HUES64 (cell line): ENCODE measurements around the gene CTSZ.

Source experiments
- H3K27ac ChIP-seq: 2 replicates; pipeline ENCODE4 v1.7.0; 2013; ENCODE audit warnings: low read depth, low read length, inconsistent platforms
- H3K27me3 ChIP-seq: 2 replicates; pipeline ENCODE4 v1.6.1; 2013; ENCODE audit warnings: mild to moderate bottlenecking, low read length; ENCODE audit not compliant: insufficient read depth
- H3K36me3 ChIP-seq: 2 replicates; pipeline ENCODE4 v1.6.1; 2013; ENCODE audit warnings: mild to moderate bottlenecking, low read length; ENCODE audit not compliant: insufficient read depth
- H3K4me1 ChIP-seq: 2 replicates; pipeline ENCODE4 v1.6.1; 2013; ENCODE audit warnings: mild to moderate bottlenecking, low read length, moderate library complexity; ENCODE audit not compliant: insufficient read depth
- H3K4me3 ChIP-seq: 2 replicates; pipeline ENCODE4 v1.5.1; 2013; ENCODE audit warnings: mild to moderate bottlenecking, low read length, moderate library complexity
- H3K9ac ChIP-seq: 2 replicates; pipeline ENCODE4 v1.6.1; 2013; ENCODE audit warnings: mild to moderate bottlenecking, low read depth, low read length
- H3K9me3 ChIP-seq: 2 replicates; pipeline ENCODE4 v1.6.1; 2013; ENCODE audit warnings: low read depth, low read length; ENCODE audit not compliant: insufficient read depth
- WGBS: fragments of 150-250, 120-280 bp; methylation state at CpG from one replicate; pipeline ENCODE4 v1.1.7; 2013; ENCODE audit warnings: missing lambda C conversion rate; 5-methylcytosine and 5-hydroxymethylcytosine counted together

CTSZ gene

DNA sequence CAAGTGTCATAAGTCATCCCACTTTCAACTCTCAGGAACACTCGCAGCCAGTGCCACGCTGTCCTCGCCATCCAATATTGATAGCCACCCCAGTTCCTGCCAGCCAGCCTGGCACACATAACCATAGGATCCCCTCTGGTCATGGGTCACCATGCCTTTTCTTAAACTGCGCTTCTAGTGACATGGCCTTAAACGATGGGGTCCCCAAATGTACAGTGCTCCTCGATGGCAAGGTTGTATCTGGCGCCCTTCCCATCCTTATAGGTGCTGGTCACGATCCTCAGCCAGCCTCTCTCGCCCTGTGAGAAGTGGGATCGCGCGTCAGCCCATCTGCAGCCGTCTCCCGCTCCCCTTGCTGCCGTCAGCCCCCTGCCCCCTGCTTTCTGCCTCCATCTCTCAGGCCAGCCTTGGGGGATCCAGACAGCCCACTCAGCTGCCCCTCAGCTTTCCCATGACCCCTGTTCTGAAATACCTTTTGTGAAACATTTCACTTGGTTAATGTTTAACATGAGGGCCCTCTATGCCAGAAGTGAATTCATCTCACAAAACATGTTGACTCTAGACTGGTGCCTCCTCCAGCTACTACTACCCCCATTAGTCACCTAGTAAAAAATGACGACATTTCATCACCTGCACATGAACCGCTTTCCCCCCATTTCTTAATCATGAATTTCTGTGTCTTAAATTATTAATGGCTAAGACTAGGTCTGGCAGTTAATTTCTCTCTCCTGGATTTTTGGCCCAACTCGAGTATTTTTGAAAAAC lies 11.4 kb downstream of the CTSZ start:
- 94% methylated on average over 18 of the region's 18 CpGs for WGBS
- no peak overlapping the region for H3K9ac ChIP-seq
- H3K4me3 ChIP-seq = no peak overlapping the region
- H3K27me3 ChIP-seq = no peaks in the 10 kb centered on the region
- H3K9me3 ChIP-seq = no peaks in the 10 kb centered on the region
- no peak overlapping the region for H3K27ac ChIP-seq
- H3K4me1 ChIP-seq = no peaks in the 10 kb centered on the region
- peaks cover 71% of the 10 kb centered on the region for H3K36me3 ChIP-seq

GRCh38 chr20:58994390-58995159 lies 12.5 kb downstream of the CTSZ start:
- H3K9ac ChIP-seq = no peak overlapping the region
- peaks cover 80% of the 10 kb centered on the region for H3K36me3 ChIP-seq
- H3K4me3 ChIP-seq = no peak overlapping the region
- no peak overlapping the region for H3K27ac ChIP-seq
- no peaks in the 10 kb centered on the region for H3K9me3 ChIP-seq
- 91% methylated on average over 17 of the region's 17 CpGs for WGBS
- H3K27me3 ChIP-seq = no peaks in the 10 kb centered on the region
- H3K4me1 ChIP-seq = no peaks in the 10 kb centered on the region

DNA sequence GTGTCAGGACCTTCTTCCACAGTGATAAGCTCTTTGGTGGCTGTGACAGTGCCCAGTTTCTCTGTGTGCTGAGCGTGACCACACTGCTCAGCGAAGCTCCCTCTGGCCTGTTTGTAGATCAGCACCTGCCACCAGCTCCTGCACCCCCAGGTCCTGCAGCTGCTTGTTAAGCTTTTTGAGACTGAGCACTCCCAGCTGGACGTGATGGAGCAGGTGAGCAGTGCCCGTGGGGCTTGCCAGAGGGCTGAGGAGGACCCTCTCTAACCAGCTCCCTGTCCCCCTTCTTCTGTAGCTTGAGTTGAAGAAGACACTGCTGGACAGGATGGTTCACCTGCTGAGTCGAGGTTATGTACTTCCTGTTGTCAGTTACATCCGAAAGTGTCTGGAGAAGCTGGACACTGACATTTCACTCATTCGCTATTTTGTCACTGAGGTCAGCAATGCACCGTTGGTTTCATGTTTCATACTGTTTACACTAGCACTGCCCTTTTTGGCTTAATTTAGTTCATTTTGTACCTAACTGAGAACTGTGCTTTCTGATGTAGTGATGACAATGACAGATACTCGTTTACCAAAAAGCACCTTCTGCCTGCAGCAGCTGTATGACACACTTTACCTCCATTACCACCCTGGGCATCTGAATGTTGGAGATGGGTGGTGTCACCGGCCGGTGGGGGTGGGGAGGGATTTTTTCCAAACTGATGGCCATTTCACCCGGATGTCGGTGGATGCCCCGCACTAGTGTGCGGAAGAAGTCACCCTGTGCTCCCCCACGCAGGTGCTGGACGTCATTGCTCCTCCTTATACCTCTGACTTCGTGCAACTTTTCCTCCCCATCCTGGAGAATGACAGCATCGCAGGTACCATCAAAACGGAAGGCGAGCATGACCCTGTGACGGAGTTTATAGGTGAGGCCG lies 13.5 kb downstream of the CTSZ start:
- Histone ChIP-seq H3K36me3 (peaks cover 90% of the 10 kb centered on the region), H3K4me1 (no peaks in the 10 kb centered on the region), H3K9me3 (no peaks in the 10 kb centered on the region), H3K9ac (no peak overlapping the region), H3K4me3 (no peak overlapping the region), H3K27me3 (no peaks in the 10 kb centered on the region), H3K27ac (no peak overlapping the region)
- WGBS = 95% methylated on average over 23 of the region's 23 CpGs

- peaks cover 97% of the 10 kb centered on the region for H3K36me3 ChIP-seq
- no peak overlapping the region for H3K27ac ChIP-seq
Observed at GRCh38 chr20:58992911-58993310, 14.1 kb downstream of the CTSZ start.

GRCh38 chr20:58991715-58992114 lies 15.3 kb downstream of the CTSZ start:
- H3K27ac ChIP-seq = no peak overlapping the region
- WGBS = 97% methylated on average over 9 of the region's 9 CpGs
- no peaks in the 10 kb centered on the region for H3K27me3 ChIP-seq

More at GRCh38 chr20:58992911-58993310, 14.1 kb downstream of the CTSZ start:
- no peaks in the 10 kb centered on the region for H3K27me3 ChIP-seq
- H3K9me3 ChIP-seq = no peaks in the 10 kb centered on the region
- WGBS = 100% methylated on average over 3 of the region's 3 CpGs
- no peaks in the 10 kb centered on the region for H3K4me1 ChIP-seq
- H3K4me3 ChIP-seq = no peak overlapping the region
- no peak overlapping the region for H3K9ac ChIP-seq

GRCh38 chr20:58990651-58991445 lies 16.2 kb downstream of the CTSZ start:
- H3K4me3 ChIP-seq = no peak overlapping the region
- no peak overlapping the region for H3K27ac ChIP-seq
- no peaks in the 10 kb centered on the region for H3K4me1 ChIP-seq
- peaks cover 98% of the 10 kb centered on the region for H3K36me3 ChIP-seq
- 93% methylated on average over 14 of the region's 14 CpGs for WGBS
- H3K9ac ChIP-seq = no peak overlapping the region
- H3K27me3 ChIP-seq = no peaks in the 10 kb centered on the region
- no peaks in the 10 kb centered on the region for H3K9me3 ChIP-seq

More at GRCh38 chr20:58991715-58992114, 15.3 kb downstream of the CTSZ start:
- H3K4me3 ChIP-seq = no peak overlapping the region
- no peaks in the 10 kb centered on the region for H3K4me1 ChIP-seq
- no peak overlapping the region for H3K9ac ChIP-seq
- H3K9me3 ChIP-seq = no peaks in the 10 kb centered on the region
- H3K36me3 ChIP-seq = peaks cover 98% of the 10 kb centered on the region

- Histone ChIP-seq H3K36me3 (peaks cover 90% of the 10 kb centered on the region), H3K9ac (no peak overlapping the region), H3K9me3 (no peaks in the 10 kb centered on the region), H3K4me1 (peaks cover 2% of the 10 kb centered on the region; the same call in 1 of the 2 replicates), H3K27me3 (no peaks in the 10 kb centered on the region), H3K27ac (no peak overlapping the region), H3K4me3 (no peak overlapping the region)
- WGBS = 97% methylated on average over 10 of the region's 10 CpGs
Observed at GRCh38 chr20:58989196-58989595, 17.9 kb downstream of the CTSZ start.

DNA sequence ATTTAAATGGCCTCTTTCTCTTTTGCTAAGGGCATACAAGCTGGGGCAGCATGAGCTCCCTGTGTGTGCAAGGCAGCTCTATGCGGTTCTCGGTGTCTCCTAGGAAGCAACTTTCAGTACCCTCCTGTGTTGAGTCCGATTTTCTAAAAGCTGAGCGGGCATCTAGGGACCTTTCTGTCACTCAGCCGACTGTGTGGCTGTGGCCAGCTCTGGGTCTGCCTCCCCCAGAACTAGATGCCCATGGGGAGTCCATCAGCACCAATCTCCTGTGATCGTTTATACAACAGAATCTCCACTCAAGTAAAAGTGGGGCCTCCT lies 18.5 kb downstream of the CTSZ start:
- H3K36me3 ChIP-seq = peaks cover 83% of the 10 kb centered on the region
- peaks cover 6% of the 10 kb centered on the region; the same call in 1 of the 2 replicates for H3K4me1 ChIP-seq
- H3K27ac ChIP-seq = no peak overlapping the region
- H3K9ac ChIP-seq = no peak overlapping the region
- no peak overlapping the region for H3K4me3 ChIP-seq
- H3K9me3 ChIP-seq = no peaks in the 10 kb centered on the region
- WGBS = 94% methylated on average over 6 of the region's 6 CpGs
- no peaks in the 10 kb centered on the region for H3K27me3 ChIP-seq

- Histone ChIP-seq H3K27ac (no peak overlapping the region), H3K27me3 (no peaks in the 10 kb centered on the region), H3K9ac (no peak overlapping the region), H3K9me3 (no peaks in the 10 kb centered on the region), H3K36me3 (peaks cover 78% of the 10 kb centered on the region), H3K4me1 (peaks cover 6% of the 10 kb centered on the region; the same call in 1 of the 2 replicates), H3K4me3 (no peak overlapping the region)
- 94% methylated on average over 9 of the region's 9 CpGs for WGBS
Observed at GRCh38 chr20:58987790-58988564, 19.1 kb downstream of the CTSZ start.
